ENCODE data around the gene VDAC1.
"Not testable (repeated sequence)": the region's sequence is repeated elsewhere in the genome, so short reads cannot be mapped to it uniquely, and the experiment has no call there.

Gene VDAC1

GRCh38 chr5:134004626-134005416 lies at the start of gene VDAC1:
VDAC1 (minus strand) TSS chr5:134004975; CDS start chr5:133993012, 11,963 bp downstream.
- DNase-seq: peak; percentile 82

GRCh38 chr5:134053840-134054338 lies 49.1 kb upstream of the VDAC1 start:
- DNase-seq: no peak

GRCh38 chr5:134053314-134053839 lies 48.6 kb upstream of the VDAC1 start:
- no peak for DNase-seq

- no peak for DNase-seq
Observed at GRCh38 chr5:134051305-134051704, 46.5 kb upstream of the VDAC1 start.

GRCh38 chr5:134048864-134049263 lies 44.1 kb upstream of the VDAC1 start:
- no peak for DNase-seq

- DNase-seq: no peak
Observed at GRCh38 chr5:134047687-134048056, 42.9 kb upstream of the VDAC1 start.

GRCh38 chr5:134046801-134047686 lies 42.3 kb upstream of the VDAC1 start:
- DNase-seq: no peak

- no peak for DNase-seq
Observed at GRCh38 chr5:134046330-134046729, 41.6 kb upstream of the VDAC1 start.

GRCh38 chr5:134043793-134044792 lies 39.3 kb upstream of the VDAC1 start:
- DNase-seq: no peak

- DNase-seq: no peak
Observed at GRCh38 chr5:134041570-134042411, 37.0 kb upstream of the VDAC1 start.

GRCh38 chr5:134038138-134038537 lies 33.4 kb upstream of the VDAC1 start:
- DNase-seq: no peak

GRCh38 chr5:134037160-134037559 lies 32.4 kb upstream of the VDAC1 start:
- no peak for DNase-seq

GRCh38 chr5:134034326-134034725 lies 29.6 kb upstream of the VDAC1 start:
- no peak for DNase-seq

- not testable (repeated sequence) for DNase-seq
Observed at GRCh38 chr5:134030303-134030964, 25.7 kb upstream of the VDAC1 start.

- no peak for DNase-seq
Observed at GRCh38 chr5:134029156-134029555, 24.4 kb upstream of the VDAC1 start.

GRCh38 chr5:134028496-134028895 lies 23.7 kb upstream of the VDAC1 start:
- DNase-seq: no peak

GRCh38 chr5:134027288-134027615 lies 22.5 kb upstream of the VDAC1 start:
- DNase-seq: no peak

- peak; percentile 27 for DNase-seq
Observed at GRCh38 chr5:134026521-134027287, 21.9 kb upstream of the VDAC1 start.

GRCh38 chr5:134025786-134026185 lies 21.0 kb upstream of the VDAC1 start:
- DNase-seq: no peak

- DNase-seq: no peak
Observed at GRCh38 chr5:134024811-134025210, 20.0 kb upstream of the VDAC1 start.

All from stimulated activated naive CD4-positive, alpha-beta T cell treated with Interleukin-2 at 50 U/mL for 16 hours (primary cell).